ENCODE data around the gene CYP4F12. TPM values are rescaled to one million over a fixed set of nuclear protein-coding genes. Genes with fewer than 3 reads are reported as not detected.

Gene CYP4F12
- total RNA-seq, 6 experiments from 2014 or later = not detected

DNA sequence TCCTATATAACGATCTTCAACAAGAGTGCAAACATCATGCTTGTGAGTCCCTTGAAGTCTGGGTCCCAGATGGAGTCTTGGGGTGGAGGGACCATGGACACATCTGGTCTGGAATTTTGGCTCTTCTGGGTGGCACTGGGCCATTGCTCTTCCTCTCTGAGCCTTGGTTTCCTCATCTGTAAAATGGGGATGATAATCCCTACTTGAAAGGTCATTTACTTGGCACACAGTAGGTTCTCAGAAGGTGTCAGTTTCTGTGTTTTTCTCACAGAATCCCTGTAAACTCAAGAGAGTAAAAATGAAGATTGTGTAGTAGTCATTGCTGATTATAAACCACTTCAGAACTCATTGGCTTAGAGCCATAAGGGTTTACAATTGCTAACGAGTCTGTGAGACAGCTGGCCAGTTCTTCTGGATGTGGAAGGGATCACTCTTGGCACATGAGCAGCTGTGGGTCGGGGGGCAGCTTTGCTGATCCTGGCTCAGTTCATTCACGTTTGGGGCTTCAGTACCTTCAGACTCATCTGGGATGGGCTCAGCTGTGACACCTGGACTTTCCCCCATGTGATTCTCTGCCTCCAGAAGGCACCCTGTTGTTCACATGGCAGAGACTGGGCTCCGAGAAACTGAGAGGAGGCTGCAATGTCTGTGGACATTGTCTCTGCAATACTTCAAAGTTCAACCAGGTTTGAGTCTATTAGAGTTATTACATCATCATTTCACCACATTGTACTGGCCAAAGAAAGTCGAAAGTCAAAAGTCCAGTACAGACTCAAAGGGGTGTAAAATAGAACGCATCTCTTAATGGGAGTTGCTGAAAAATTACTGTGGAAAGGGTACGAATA is 7.8 kb downstream of the CYP4F12 start:
- no peak for DNase-seq
- Mint-ChIP-seq H3K36me3 (ENCODE audit: low read depth) (peaks cover 13% of the 10 kb centered on the region), H3K4me1 (ENCODE audit: low read depth) (no peaks in the 10 kb centered on the region), H3K27me3 (ENCODE audit: insufficient read depth) (peaks cover 1% of the 10 kb centered on the region; the same call in 1 of the 2 replicates), H3K27ac (no peak overlapping the region), H3K9me3 (peaks cover 81% of the 10 kb centered on the region), H3K4me3 (no peak overlapping the region)
- TF ChIP-seq, protein P1, sequence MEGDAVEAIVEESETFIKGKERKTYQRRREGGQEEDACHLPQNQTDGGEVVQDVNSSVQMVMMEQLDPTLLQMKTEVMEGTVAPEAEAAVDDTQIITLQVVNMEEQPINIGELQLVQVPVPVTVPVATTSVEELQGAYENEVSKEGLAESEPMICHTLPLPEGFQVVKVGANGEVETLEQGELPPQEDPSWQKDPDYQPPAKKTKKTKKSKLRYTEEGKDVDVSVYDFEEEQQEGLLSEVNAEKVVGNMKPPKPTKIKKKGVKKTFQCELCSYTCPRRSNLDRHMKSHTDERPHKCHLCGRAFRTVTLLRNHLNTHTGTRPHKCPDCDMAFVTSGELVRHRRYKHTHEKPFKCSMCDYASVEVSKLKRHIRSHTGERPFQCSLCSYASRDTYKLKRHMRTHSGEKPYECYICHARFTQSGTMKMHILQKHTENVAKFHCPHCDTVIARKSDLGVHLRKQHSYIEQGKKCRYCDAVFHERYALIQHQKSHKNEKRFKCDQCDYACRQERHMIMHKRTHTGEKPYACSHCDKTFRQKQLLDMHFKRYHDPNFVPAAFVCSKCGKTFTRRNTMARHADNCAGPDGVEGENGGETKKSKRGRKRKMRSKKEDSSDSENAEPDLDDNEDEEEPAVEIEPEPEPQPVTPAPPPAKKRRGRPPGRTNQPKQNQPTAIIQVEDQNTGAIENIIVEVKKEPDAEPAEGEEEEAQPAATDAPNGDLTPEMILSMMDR (IDR thresholded peaks at IDR 0.05) = no peak

DNA sequence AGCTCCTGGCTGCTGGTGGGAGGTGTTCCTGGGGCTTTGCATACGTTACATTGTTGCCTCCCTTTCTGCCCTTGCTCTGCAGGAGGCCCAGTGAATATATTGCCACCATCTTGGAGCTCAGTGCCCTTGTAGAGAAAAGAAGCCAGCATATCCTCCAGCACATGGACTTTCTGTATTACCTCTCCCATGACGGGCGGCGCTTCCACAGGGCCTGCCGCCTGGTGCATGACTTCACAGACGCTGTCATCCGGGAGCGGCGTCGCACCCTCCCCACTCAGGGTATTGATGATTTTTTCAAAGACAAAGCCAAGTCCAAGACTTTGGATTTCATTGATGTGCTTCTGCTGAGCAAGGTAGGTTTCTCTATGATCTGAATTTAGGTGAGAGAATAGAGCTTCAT is 10.5 kb downstream of the CYP4F12 start:
- H3K27me3 Mint-ChIP-seq (ENCODE audit: insufficient read depth) = no peaks in the 10 kb centered on the region
- DNase-seq = no peak
- peaks cover 11% of the 10 kb centered on the region for H3K36me3 Mint-ChIP-seq (ENCODE audit: low read depth)
- no peak overlapping the region for H3K4me3 Mint-ChIP-seq
- H3K9me3 Mint-ChIP-seq = peaks cover 83% of the 10 kb centered on the region
- H3K27ac Mint-ChIP-seq = no peak overlapping the region
- TF ChIP-seq, protein P1 (IDR thresholded peaks at IDR 0.05) = no peak
- no peaks in the 10 kb centered on the region for H3K4me1 Mint-ChIP-seq (ENCODE audit: low read depth)

DNA sequence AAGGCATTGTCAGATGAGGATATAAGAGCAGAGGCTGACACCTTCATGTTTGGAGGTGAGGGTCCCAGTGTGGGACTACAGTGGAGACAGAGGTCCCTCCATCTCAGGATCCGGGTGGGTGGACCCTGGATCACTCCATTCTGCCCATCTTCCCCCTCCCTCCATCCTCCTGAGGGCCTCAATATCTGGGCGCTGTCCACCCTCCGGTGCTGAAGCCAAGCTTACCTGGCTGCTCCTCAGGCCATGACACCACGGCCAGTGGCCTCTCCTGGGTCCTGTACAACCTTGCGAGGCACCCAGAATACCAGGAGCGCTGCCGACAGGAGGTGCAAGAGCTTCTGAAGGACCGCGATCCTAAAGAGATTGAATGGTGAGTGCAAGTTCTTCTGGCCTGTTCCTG is 11.9 kb downstream of the CYP4F12 start:
- Mint-ChIP-seq H3K27me3 (ENCODE audit: insufficient read depth) (no peaks in the 10 kb centered on the region), H3K4me1 (ENCODE audit: low read depth) (no peaks in the 10 kb centered on the region), H3K4me3 (no peak overlapping the region), H3K27ac (no peak overlapping the region), H3K9me3 (peaks cover 70% of the 10 kb centered on the region), H3K36me3 (ENCODE audit: low read depth) (peaks cover 11% of the 10 kb centered on the region)
- TF ChIP-seq, protein P1 (IDR thresholded peaks at IDR 0.05) = no peak
- no peak for DNase-seq

DNA sequence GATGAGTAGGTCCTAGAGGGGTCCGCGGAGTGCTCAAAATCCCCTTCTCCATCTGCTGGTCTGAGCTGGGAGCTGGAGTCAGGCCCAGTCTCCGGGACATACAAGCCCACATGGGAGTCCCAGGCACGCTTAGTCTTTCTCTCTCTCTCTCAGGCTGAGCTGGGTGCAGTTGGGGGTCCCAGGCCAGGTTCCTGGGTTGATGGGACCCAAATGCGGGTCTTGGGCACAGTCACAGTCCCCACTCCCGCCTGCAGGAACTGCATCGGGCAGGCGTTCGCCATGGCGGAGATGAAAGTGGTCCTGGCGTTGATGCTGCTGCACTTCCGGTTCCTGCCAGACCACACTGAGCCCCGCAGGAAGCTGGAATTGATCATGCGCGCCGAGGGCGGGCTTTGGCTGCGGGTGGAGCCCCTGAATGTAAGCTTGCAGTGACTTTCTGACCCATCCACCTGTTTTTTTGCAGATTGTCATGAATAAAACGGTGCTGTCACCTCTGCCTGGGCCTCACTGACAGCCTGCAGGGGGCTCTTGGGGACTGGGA is 23.8 kb downstream of the CYP4F12 start:
- Mint-ChIP-seq H3K36me3 (ENCODE audit: low read depth) (no peaks in the 10 kb centered on the region), H3K9me3 (peaks cover 38% of the 10 kb centered on the region), H3K27ac (no peak overlapping the region), H3K4me1 (ENCODE audit: low read depth) (no peaks in the 10 kb centered on the region), H3K27me3 (ENCODE audit: insufficient read depth) (no peaks in the 10 kb centered on the region; the same call in none of the 2 replicates), H3K4me3 (no peak overlapping the region)
- TF ChIP-seq, protein P1 (IDR thresholded peaks at IDR 0.05) = no peak
- no peak for DNase-seq

DNA sequence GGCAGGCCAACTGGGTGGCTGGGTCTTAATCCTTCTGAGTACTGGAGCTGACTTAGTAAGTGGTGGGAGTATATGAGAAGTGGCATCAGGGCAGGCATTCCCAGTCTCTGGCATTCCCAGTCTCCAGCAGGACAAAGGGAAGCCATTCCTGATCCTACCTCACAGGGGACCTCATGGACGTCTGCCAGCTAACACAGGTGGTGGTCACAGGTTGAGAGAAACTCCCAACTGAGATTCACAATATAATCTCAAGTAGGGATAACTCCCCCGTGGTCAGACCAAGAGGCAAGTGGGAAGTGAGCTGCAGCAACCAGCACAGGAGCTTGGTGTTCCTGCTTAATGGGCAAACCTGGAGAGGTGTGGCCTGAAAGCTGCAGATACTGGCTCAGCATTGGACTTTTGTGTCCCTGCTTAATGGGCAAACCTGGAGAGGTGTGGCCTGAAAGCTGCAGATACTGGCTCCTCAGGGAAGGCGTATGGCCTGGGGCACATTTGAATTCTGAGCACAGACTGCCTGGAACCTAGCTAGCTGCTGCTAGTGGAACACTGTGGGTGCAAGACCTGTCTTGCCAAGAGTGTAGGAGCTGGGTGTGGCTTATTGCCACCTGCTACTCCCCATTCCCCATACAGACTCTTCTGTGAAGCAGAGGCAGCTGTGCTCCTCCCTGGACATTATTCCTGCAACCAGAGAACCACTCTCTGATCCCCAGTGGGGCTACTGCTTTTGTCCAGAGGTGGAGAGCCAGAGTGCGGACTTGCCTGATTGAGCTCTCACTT is 29.1 kb downstream of the CYP4F12 start:
- Mint-ChIP-seq H3K9me3 (peaks cover 49% of the 10 kb centered on the region), H3K27ac (no peak overlapping the region), H3K4me3 (no peak overlapping the region), H3K27me3 (ENCODE audit: insufficient read depth) (no peaks in the 10 kb centered on the region; the same call in 1 of the 2 replicates), H3K36me3 (ENCODE audit: low read depth) (no peaks in the 10 kb centered on the region), H3K4me1 (ENCODE audit: low read depth) (no peaks in the 10 kb centered on the region)
- DNase-seq = no peak
- TF ChIP-seq, protein P1 (IDR thresholded peaks at IDR 0.05) = no peak

All from HFFc6 (cell line).